ENCODE measurements around the gene DNM2. TPM values are rescaled to one million over a fixed set of nuclear protein-coding genes. Genes with fewer than 3 reads are reported as not detected.

The DNM2 gene
- total and polyA plus RNA-seq, 2 of the 13 experiments (the other 11 are each of a cell fraction or from before 2014, with no cell fraction given), result 41.7 to 59.8 TPM

- WGBS (ENCODE audit: low lambda C conversion rate), result 92% methylated on average over 14 of the region's 19 CpGs
- Histone ChIP-seq H3K9ac (ENCODE audit: insufficient read depth, low read depth, low read length) (no peak overlapping the region), H2AFZ (ENCODE audit: low read length) (no peak overlapping the region), H3K4me2 (ENCODE audit: low read depth, low read length) (no peak overlapping the region), H4K20me1 (ENCODE audit: insufficient read depth, low read length) (no peaks in the 10 kb centered on the region), H3K4me1 (ENCODE audit: insufficient read depth, low read length) (no peaks in the 10 kb centered on the region), H3K27ac (ENCODE audit: extremely low read length, insufficient read depth, low read length) (no peak overlapping the region), H3K27me3 (ENCODE audit: control insufficient read depth in 1 of 2, insufficient read depth in 2 of 2, low read length in 2 of 2) (peaks cover 0 to 2% of the 10 kb centered on the region in 2 experiments; a peak in 1 of 5 replicates), H3K79me2 (ENCODE audit: insufficient read depth, low read length) (no peaks in the 10 kb centered on the region), H3K36me3 (replicated peaks in 1 of 2; ENCODE audit: control insufficient read depth in 1 of 2, insufficient read depth in 2 of 2, low read length in 2 of 2) (peaks cover 13 to 39% of the 10 kb centered on the region in 2 experiments; a peak in 4 of 5 replicates), H3K9me3 (ENCODE audit: low read length) (no peaks in the 10 kb centered on the region), H3K4me3 (replicated peaks in 1 of 3; ENCODE audit: insufficient read depth in 1 of 3, low read depth in 2 of 3, low read length in 3 of 3) (no peak overlapping the region)
- POLR2A ChIA-PET, result interaction anchor here (0.6 kb wide), 1 partner anchor 961 kb away, joined by 3 read pairs; no protein-coding TSS in a partner anchor
- ATAC-seq (no peak), FAIRE-seq (no peak), DNase-seq (ENCODE audit: low spot score) (no peak)
- intact Hi-C loops (cut with micrococcal nuclease; ENCODE audit: unreplicated experiment), result no loop called here
- BruUV-seq (replicated peaks), result no TSS peak
- in situ Hi-C loops (cut with HindIII; ENCODE audit: extremely low pct_ligation_motif_present, low pct_unique_long_range_greater_than_20kb), result no loop called here
- TF ChIP-seq AGO2 (optimal IDR thresholded peaks at IDR 0.05; ENCODE audit: low read depth, low read length), result peak; percentile 36
- TF ChIP-seq, protein P1, sequence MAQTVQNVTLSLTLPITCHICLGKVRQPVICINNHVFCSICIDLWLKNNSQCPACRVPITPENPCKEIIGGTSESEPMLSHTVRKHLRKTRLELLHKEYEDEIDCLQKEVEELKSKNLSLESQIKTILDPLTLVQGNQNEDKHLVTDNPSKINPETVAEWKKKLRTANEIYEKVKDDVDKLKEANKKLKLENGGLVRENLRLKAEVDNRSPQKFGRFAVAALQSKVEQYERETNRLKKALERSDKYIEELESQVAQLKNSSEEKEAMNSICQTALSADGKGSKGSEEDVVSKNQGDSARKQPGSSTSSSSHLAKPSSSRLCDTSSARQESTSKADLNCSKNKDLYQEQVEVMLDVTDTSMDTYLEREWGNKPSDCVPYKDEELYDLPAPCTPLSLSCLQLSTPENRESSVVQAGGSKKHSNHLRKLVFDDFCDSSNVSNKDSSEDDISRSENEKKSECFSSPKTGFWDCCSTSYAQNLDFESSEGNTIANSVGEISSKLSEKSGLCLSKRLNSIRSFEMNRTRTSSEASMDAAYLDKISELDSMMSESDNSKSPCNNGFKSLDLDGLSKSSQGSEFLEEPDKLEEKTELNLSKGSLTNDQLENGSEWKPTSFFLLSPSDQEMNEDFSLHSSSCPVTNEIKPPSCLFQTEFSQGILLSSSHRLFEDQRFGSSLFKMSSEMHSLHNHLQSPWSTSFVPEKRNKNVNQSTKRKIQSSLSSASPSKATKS (CRISPR knock-in tag; IDR thresholded peaks at IDR 0.05), result no peak
- CTCF ChIA-PET (ENCODE audit: low intra/inter-chr PET ratio, low total read pairs), result no interaction called here
These were observed 100.6 kb downstream of the DNM2 start for GRCh38 chr19:10818301-10819123.

Data from HepG2 (cell line).